ENCODE results near the gene TPRN. TPM values are rescaled to one million over a fixed set of nuclear protein-coding genes. Genes with fewer than 3 reads are reported as not detected.

Gene TPRN
- total and polyA plus RNA-seq, 2 donors (not counting 3 experiments of a cell fraction or from before 2014, with no cell fraction given), result 4.3 to 12.4 TPM

GRCh38 chr9:137247135-137247915 is 46.8 kb upstream of the TPRN start:
- no peak overlapping the region for H3K4me3 ChIP-seq (replicated peaks in 1 of 3; ENCODE audit: insufficient read depth in 1 of 3, low read depth in 1 of 3, low read length in 3 of 3)
- peaks cover 13% of the 10 kb centered on the region for H3K79me2 ChIP-seq (ENCODE audit: control insufficient read depth, insufficient read depth, low read length)
- peaks cover 12% of the 10 kb centered on the region for H3K4me1 ChIP-seq (ENCODE audit: control insufficient read depth, extremely low read depth, insufficient read depth, low read length)
- H3K9me1 ChIP-seq (replicated peaks; ENCODE audit: control insufficient read depth, extremely low read depth, insufficient read depth, low read length), result no peaks in the 10 kb centered on the region
- H2AFZ ChIP-seq (ENCODE audit: low read depth, low read length), result no peak overlapping the region
- no peaks in the 10 kb centered on the region for H3K9me3 ChIP-seq (replicated peaks; ENCODE audit: control insufficient read depth, insufficient read depth, low read length)
- no peaks in the 10 kb centered on the region for H3K27me3 ChIP-seq (ENCODE audit: control insufficient read depth in 2 of 2, insufficient read depth in 2 of 2, low read length in 2 of 2)
- H3K9ac ChIP-seq (replicated peaks; ENCODE audit: extremely low read depth, insufficient read depth, low read length), result no peak overlapping the region
- ChIA-PET POLR2A (no interaction called here), CTCF (interaction anchor here (1.1 to 1.6 kb wide), 3 partner anchors 11 to 14 kb away, joined by 3 to 9 read pairs (median 7); no protein-coding TSS in a partner anchor)
- H4K20me1 ChIP-seq (replicated peaks; ENCODE audit: control insufficient read depth, extremely low read depth, insufficient read depth, low read length), result no peaks in the 10 kb centered on the region
- BruUV-seq (replicated peaks), result no TSS peak
- dilution Hi-C loops (cut with MboI; ENCODE audit: extremely low pct_ligation_motif_present, low sequenced_read_pairs), result no loop called here
- no peak for FAIRE-seq
- intact Hi-C loops (cut with micrococcal nuclease), result no loop called here
- no peak overlapping the region for H3K27ac ChIP-seq (ENCODE audit: insufficient read depth, low read depth, low read length)
- H3K4me2 ChIP-seq (ENCODE audit: insufficient read depth, low read length), result no peak overlapping the region
- no peak for DNase-seq (ENCODE audit: low read depth, low spot score)
- H3K36me3 ChIP-seq (ENCODE audit: control insufficient read depth in 2 of 2, extremely low read depth in 1 of 2, insufficient read depth in 2 of 2, low read length in 2 of 2), result peaks cover 6 to 16% of the 10 kb centered on the region in 2 experiments
- TF ChIP-seq GATA2 (IDR thresholded peaks at IDR 0.05; ENCODE audit: insufficient read depth, insufficient read length, low read depth, low read length) (no peak), MYC (IDR thresholded peaks at IDR 0.05; ENCODE audit: low read depth, low read length) (no peak), JUN (IDR thresholded peaks at IDR 0.05; ENCODE audit: borderline replicate concordance, insufficient read depth, insufficient read length, low read depth) (no peak), POLR2AphosphoS5 (IDR thresholded peaks at IDR 0.05; ENCODE audit: insufficient read depth, low read depth, low read length) (no peak), EZH2 (IDR thresholded peaks at IDR 0.05; ENCODE audit: borderline replicate concordance, low read depth, low read length, severe bottlenecking) (no peak), MAX (IDR thresholded peaks at IDR 0.05; ENCODE audit: insufficient read depth, insufficient read length) (no peak), POLR2A (IDR thresholded peaks at IDR 0.05; ENCODE audit: low read depth, low read length) (no peak), CTCF (IDR thresholded peaks at IDR 0.05; ENCODE audit: extremely low read depth in 1 of 2, insufficient read depth in 1 of 2, low read depth in 1 of 2, low read length in 2 of 2) (no peak), FOS (IDR thresholded peaks at IDR 0.05; ENCODE audit: borderline replicate concordance, insufficient read depth, low read length) (no peak)
